ENCODE data around the gene CNKSR1. TPM values are rescaled to one million over a fixed set of nuclear protein-coding genes. Genes with fewer than 3 reads are reported as not detected.

Gene CNKSR1
- total and polyA plus RNA-seq, 2 of the 4 experiments (the other 2 are of a cell fraction): 0.43 TPM; not detected in 1

- Histone ChIP-seq H3K4ac (ENCODE audit: low read depth, low read length) (no peak overlapping the region), H3K18ac (ENCODE audit: low read depth, low read length) (no peak overlapping the region), H2AK9ac (replicated peaks; ENCODE audit: low read depth, low read length, poor library complexity) (no peak overlapping the region), H3K79me1 (ENCODE audit: low read depth in 1 of 2, low read length in 2 of 2) (no peaks in the 10 kb centered on the region), H4K8ac (ENCODE audit: low read depth in 2 of 2, low read length in 2 of 2) (no peak overlapping the region), H3K4me2 (ENCODE audit: low read depth, low read length) (no peak overlapping the region), H3K4me3 (ENCODE audit: insufficient read depth, low read depth, low read length) (no peak overlapping the region), H3K23ac (ENCODE audit: low read depth, low read length) (no peak overlapping the region), H2AK5ac (ENCODE audit: low read depth, low read length) (no peak overlapping the region), H2BK5ac (ENCODE audit: low read depth, low read length, poor library complexity, severe bottlenecking) (no peak overlapping the region), H3K27me3 (ENCODE audit: control insufficient read depth, insufficient read depth, low read length) (peaks cover 43% of the 10 kb centered on the region), H2AFZ (replicated peaks; ENCODE audit: low read length, poor library complexity) (no peak overlapping the region), H3K9me3 (ENCODE audit: control insufficient read depth, insufficient read depth, low read length) (no peaks in the 10 kb centered on the region), H3K14ac (replicated peaks; ENCODE audit: low read depth, low read length) (no peak overlapping the region), H2BK20ac (ENCODE audit: low read depth, low read length) (no peak overlapping the region), H3K56ac (ENCODE audit: extremely low read depth, insufficient read depth, low read length) (no peak overlapping the region), H4K91ac (ENCODE audit: insufficient read depth, low read depth, low read length) (no peak overlapping the region), H3K4me1 (ENCODE audit: control insufficient read depth, insufficient read depth, low read length) (no peaks in the 10 kb centered on the region), H2BK120ac (ENCODE audit: low read depth, low read length) (no peak overlapping the region), H3K9ac (ENCODE audit: low read depth, low read length) (no peak overlapping the region), H3K27ac (ENCODE audit: insufficient read depth, low read length) (no peak overlapping the region), H3K36me3 (ENCODE audit: control insufficient read depth, insufficient read depth, low read length) (no peaks in the 10 kb centered on the region), H3K9me1 (ENCODE audit: insufficient read depth, low read length) (no peaks in the 10 kb centered on the region), H4K5ac (ENCODE audit: low read depth, low read length) (no peak overlapping the region), H2BK15ac (ENCODE audit: low read depth, low read length) (no peak overlapping the region), H4K20me1 (ENCODE audit: insufficient read depth, low read length) (no peaks in the 10 kb centered on the region)
- DNase-seq (no peak), ATAC-seq (ENCODE audit: low read depth) (no peak)
- BruUV-seq (replicated peaks): no TSS peak
- intact Hi-C loops (cut with micrococcal nuclease) (no loop called here), in situ Hi-C loops (cut with MboI; ENCODE audit: low sequenced_read_pairs) (loop anchor here (5.0 kb wide), 2 partner anchors 42 to 107 kb away; no protein-coding TSS in a partner anchor), dilution Hi-C loops (cut with HindIII; ENCODE audit: low sequenced_read_pairs, unreplicated experiment) (no loop called here)
- ChIA-PET POLR2A (ENCODE audit: unreplicated experiment) (no interaction called here), CTCF (no interaction called here)
- TF ChIP-seq CEBPB (IDR thresholded peaks at IDR 0.05; ENCODE audit: low read depth, low read length) (no peak), RCOR1 (IDR thresholded peaks at IDR 0.05; ENCODE audit: insufficient replicate concordance, low read length) (no peak), CTCF (conservative IDR thresholded peaks at IDR 0.05; ENCODE audit: low read depth, low read length) (no peak), MAFK (IDR thresholded peaks at IDR 0.05; ENCODE audit: low read depth, low read length) (no peak), MXI1 (IDR thresholded peaks at IDR 0.05; ENCODE audit: borderline replicate concordance, low read depth, low read length) (no peak), POLR2A (IDR thresholded peaks at IDR 0.05; ENCODE audit: low read depth, low read length) (no peak), RFX5 (IDR thresholded peaks at IDR 0.05; ENCODE audit: low read depth, low read length) (no peak)
These were observed 28.4 kb upstream of the CNKSR1 start for GRCh38 chr1:26148887-26149286.

All from IMR-90 (cell line).